Left renal cortex interstitium (tissue), 4 donors: Measurements from ENCODE around the gene CES1. TPM values are rescaled to one million over a fixed set of nuclear protein-coding genes. Genes with fewer than 3 reads are reported as not detected.

ENCODE experiments used
- polyA plus RNA-seq, 4 donors: library from polyadenylated mRNA; unstranded; fragments of 120-200 nt; gene quantifications; one replicate each; pipeline ENCODE4 v1.2.1, GENCODE V29; 2013; ENCODE audit not compliant: insufficient read length in 4 of 4

CES1 gene
- polyA plus RNA-seq, 4 donors = 0.51 to 17.4 (median 2.8) TPM

Other genes with a start within 250 kb of the CES1 start
- under 1 TPM; 0.10 to 0.48 (median 0.16) TPM for gene SLC6A2, start 177.1 kb downstream of the CES1 start, polyA plus RNA-seq
- gene CES5A, start 42.3 kb upstream of the CES1 start, polyA plus RNA-seq = under 1 TPM in 3 of 4 donors, not detected in 1; 0.08 to 0.09 (median 0.09) TPM